Chondrocyte (in vitro differentiated cells): ENCODE results near the gene CEP131. TPM values are rescaled to one million over a fixed set of nuclear protein-coding genes. Genes with fewer than 3 reads are reported as not detected.

Source experiments
- DNase-seq: peaks from one replicate; pipeline ENCODE4 v3.0.0; 2021; ENCODE audit warnings: mixed read lengths, low spot score
- H3K27ac Mint-ChIP-seq: one replicate; pipeline ENCODE4 v1.8.0; 2021; ENCODE audit warnings: mild to moderate bottlenecking, moderate library complexity, mixed read lengths; ENCODE audit not compliant: unreplicated experiment
- H3K27me3 Mint-ChIP-seq: 2 replicates; pipeline ENCODE4 v1.8.0; 2021; ENCODE audit warnings: low read depth, mixed read lengths
- H3K36me3 Mint-ChIP-seq: 2 replicates; pipeline ENCODE4 v1.8.0; 2021; ENCODE audit warnings: low read depth, mixed read lengths
- H3K4me1 Mint-ChIP-seq: 2 replicates; pipeline ENCODE4 v1.8.0; 2021; ENCODE audit warnings: low read depth, mild to moderate bottlenecking, mixed read lengths
- H3K4me3 Mint-ChIP-seq: one replicate; pipeline ENCODE4 v1.8.0; 2021; ENCODE audit warnings: mild to moderate bottlenecking, moderate library complexity, mixed read lengths; ENCODE audit not compliant: unreplicated experiment
- H3K9me3 Mint-ChIP-seq: 2 replicates; pipeline ENCODE4 v1.8.0; 2021; ENCODE audit warnings: low read depth, mixed read lengths
- CTCF ChIP-seq: fragments of 200-600 bp; sonication (generic); IDR thresholded peaks from 2 replicates; pipeline ENCODE4 v1.5.0; 2021; ENCODE audit warnings: antibody characterized with exemption, mild to moderate bottlenecking, moderate library complexity
- total RNA-seq: library from RNA; stranded (reverse); gene quantifications from 3 replicates; pipeline ENCODE4 v1.2.1, GENCODE V29; 2021

Gene CEP131
- total RNA-seq, 1 donor from 2014 or later, result 8.2 TPM

GRCh38 chr17:81187586-81188490, 34.9 kb downstream of the CEP131 start:
- H3K27me3 Mint-ChIP-seq, result no peaks in the 10 kb centered on the region
- no peak for DNase-seq
- no peaks in the 10 kb centered on the region for H3K9me3 Mint-ChIP-seq
- no peaks in the 10 kb centered on the region for H3K4me1 Mint-ChIP-seq
- TF ChIP-seq CTCF, result no peak
- H3K4me3 Mint-ChIP-seq, result no peak overlapping the region
- no peak overlapping the region for H3K27ac Mint-ChIP-seq
- peaks cover 2% of the 10 kb centered on the region for H3K36me3 Mint-ChIP-seq

GRCh38 chr17:81187120-81187519, 35.6 kb downstream of the CEP131 start:
- DNase-seq, result no peak
- no peak overlapping the region for H3K4me3 Mint-ChIP-seq
- no peak for TF ChIP-seq CTCF
- no peaks in the 10 kb centered on the region for H3K9me3 Mint-ChIP-seq
- peaks cover 2% of the 10 kb centered on the region for H3K36me3 Mint-ChIP-seq
- H3K27ac Mint-ChIP-seq, result no peak overlapping the region
- no peaks in the 10 kb centered on the region for H3K27me3 Mint-ChIP-seq
- no peaks in the 10 kb centered on the region for H3K4me1 Mint-ChIP-seq

- no peaks in the 10 kb centered on the region for H3K9me3 Mint-ChIP-seq
- no peak overlapping the region for H3K4me3 Mint-ChIP-seq
- no peak for TF ChIP-seq CTCF
- H3K36me3 Mint-ChIP-seq, result peaks cover 2% of the 10 kb centered on the region
- no peaks in the 10 kb centered on the region for H3K4me1 Mint-ChIP-seq
- no peak for DNase-seq
- H3K27ac Mint-ChIP-seq, result no peak overlapping the region
- no peaks in the 10 kb centered on the region for H3K27me3 Mint-ChIP-seq
Measured at GRCh38 chr17:81186203-81186602, 36.6 kb downstream of the CEP131 start.

- no peaks in the 10 kb centered on the region for H3K9me3 Mint-ChIP-seq
Measured at GRCh38 chr17:81184555-81184954, 38.2 kb downstream of the CEP131 start.

GRCh38 chr17:81183807-81184206, 39.0 kb downstream of the CEP131 start:
- no peak for TF ChIP-seq CTCF
- H3K4me3 Mint-ChIP-seq, result no peak overlapping the region
- H3K36me3 Mint-ChIP-seq, result no peaks in the 10 kb centered on the region
- no peak overlapping the region for H3K27ac Mint-ChIP-seq
- no peaks in the 10 kb centered on the region for H3K9me3 Mint-ChIP-seq
- no peak for DNase-seq
- H3K4me1 Mint-ChIP-seq, result no peaks in the 10 kb centered on the region
- no peaks in the 10 kb centered on the region for H3K27me3 Mint-ChIP-seq

More at GRCh38 chr17:81184555-81184954, 38.2 kb downstream of the CEP131 start:
- no peak overlapping the region for H3K4me3 Mint-ChIP-seq
- no peak overlapping the region for H3K27ac Mint-ChIP-seq
- no peaks in the 10 kb centered on the region for H3K27me3 Mint-ChIP-seq
- peaks cover 2% of the 10 kb centered on the region for H3K36me3 Mint-ChIP-seq
- TF ChIP-seq CTCF, result no peak
- H3K4me1 Mint-ChIP-seq, result no peaks in the 10 kb centered on the region
- DNase-seq, result no peak
